Astrocyte (in vitro differentiated cells and primary cell): ENCODE measurements around the gene SPSB1. TPM values are rescaled to one million over a fixed set of nuclear protein-coding genes. Genes with fewer than 3 reads are reported as not detected.

Experiments
- DNase-seq: peaks from one replicate; pipeline ENCODE4 v3.0.0-alpha.2; 2010; ENCODE audit warnings: low read depth
- FAIRE-seq: peaks from 2 replicates; lab custom pipeline; 2011; peaks lifted over from hg19 to GRCh38; lab: Jason Lieb, UNC
- H2AFZ ChIP-seq: 2 replicates; pipeline ENCODE4 v1.6.0; 2012; ENCODE audit warnings: low read depth, low read length, inconsistent platforms
- H3K27ac ChIP-seq: 2 replicates; pipeline ENCODE4 v1.5.1; 2011; ENCODE audit warnings: low read depth, low read length, inconsistent platforms
- H3K27me3 ChIP-seq: 2 replicates; pipeline ENCODE4 v1.6.0; 2011; ENCODE audit warnings: low read length, inconsistent platforms; ENCODE audit not compliant: insufficient read depth
- H3K36me3 ChIP-seq: 2 replicates; pipeline ENCODE4 v1.5.1; 2011; ENCODE audit warnings: low read length, inconsistent platforms; ENCODE audit not compliant: insufficient read depth
- H3K4me1 ChIP-seq: 2 replicates; pipeline ENCODE4 v1.5.1; 2011; ENCODE audit warnings: low read length, inconsistent platforms; ENCODE audit not compliant: insufficient read depth
- H3K4me2 ChIP-seq: 2 replicates; pipeline ENCODE4 v1.6.0; 2012; ENCODE audit warnings: low read length, inconsistent platforms
- H3K4me3 ChIP-seq: 2 replicates; pipeline ENCODE4 v1.5.1; 2011; ENCODE audit warnings: low read depth, mild to moderate bottlenecking, low read length, inconsistent platforms; ENCODE audit not compliant: insufficient read depth
- H3K79me2 ChIP-seq: 2 replicates; pipeline ENCODE4 v1.6.0; 2012; ENCODE audit warnings: mild to moderate bottlenecking, low read length, inconsistent platforms; ENCODE audit not compliant: insufficient read depth
- H3K9ac ChIP-seq: 2 replicates; pipeline ENCODE4 v1.6.0; 2012; ENCODE audit warnings: mild to moderate bottlenecking, low read length, inconsistent platforms
- H3K9me3 ChIP-seq: 2 replicates; pipeline ENCODE4 v1.5.1; 2012; ENCODE audit warnings: low read depth, mild to moderate bottlenecking, low read length, inconsistent platforms; ENCODE audit not compliant: insufficient read depth
- H4K20me1 ChIP-seq: 2 replicates; pipeline ENCODE4 v1.6.0; 2012; ENCODE audit warnings: low read length, inconsistent platforms; ENCODE audit not compliant: insufficient read depth
- H3K27ac Mint-ChIP-seq: one replicate; pipeline ENCODE4 v1.8.0; 2021; ENCODE audit warnings: mild to moderate bottlenecking, mixed read lengths; ENCODE audit not compliant: unreplicated experiment
- H3K27me3 Mint-ChIP-seq: one replicate; pipeline ENCODE4 v1.8.0; 2021; ENCODE audit warnings: low read depth, mixed read lengths; ENCODE audit not compliant: unreplicated experiment
- H3K36me3 Mint-ChIP-seq: one replicate; pipeline ENCODE4 v1.8.0; 2021; ENCODE audit warnings: low read depth, mixed read lengths; ENCODE audit not compliant: unreplicated experiment
- H3K4me1 Mint-ChIP-seq: one replicate; pipeline ENCODE4 v1.8.0; 2021; ENCODE audit warnings: low read depth, mixed read lengths; ENCODE audit not compliant: unreplicated experiment
- H3K4me3 Mint-ChIP-seq: one replicate; pipeline ENCODE4 v1.8.0; 2021; ENCODE audit warnings: mild to moderate bottlenecking, moderate library complexity, mixed read lengths; ENCODE audit not compliant: unreplicated experiment
- H3K9me3 Mint-ChIP-seq: one replicate; pipeline ENCODE4 v1.8.0; 2021; ENCODE audit warnings: mild to moderate bottlenecking, mixed read lengths; ENCODE audit not compliant: unreplicated experiment
- EZH2 ChIP-seq: IDR thresholded peaks from 2 replicates; pipeline ENCODE4 v1.6.1; 2012; ENCODE audit warnings: mild to moderate bottlenecking, low read length, inconsistent platforms; ENCODE audit not compliant: insufficient read depth
- total RNA-seq: library from RNA; stranded (reverse); gene quantifications from 2 replicates; pipeline ENCODE4 v1.2.1, GENCODE V29; 2021
- TF ChIP-seq, protein P1 (sequence below): IDR thresholded peaks from 2 replicates; pipeline ENCODE4 v1.5.1; 2011; ENCODE audit warnings: low read depth, mild to moderate bottlenecking, inconsistent platforms, low read length, moderate library complexity; ENCODE audit not compliant: insufficient read depth

Gene SPSB1
- total RNA-seq, 1 donor from 2014 or later, result 53.5 TPM

DNA sequence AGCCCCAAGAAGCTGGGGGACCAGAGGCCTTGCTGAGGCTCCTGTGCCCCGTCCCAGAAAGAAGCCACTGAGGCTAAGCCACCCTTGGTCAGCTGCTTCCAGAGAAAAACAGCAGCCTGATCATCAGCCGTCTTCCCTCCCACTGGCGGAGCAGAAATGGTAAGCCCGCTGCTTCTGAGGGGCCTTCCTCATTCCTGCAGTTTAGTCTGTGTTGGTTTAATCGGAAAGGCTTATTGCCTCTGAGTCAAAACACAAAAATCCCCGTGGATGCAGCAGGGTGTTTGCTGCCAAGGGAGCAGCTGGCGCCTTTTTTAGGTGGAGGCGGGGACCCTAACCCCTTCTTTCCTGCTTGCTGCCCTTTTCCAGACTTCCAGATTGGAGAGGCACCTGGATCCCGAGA, 33.9 kb downstream of the SPSB1 start:
- TF ChIP-seq EZH2, result no peak
- TF ChIP-seq, protein P1, sequence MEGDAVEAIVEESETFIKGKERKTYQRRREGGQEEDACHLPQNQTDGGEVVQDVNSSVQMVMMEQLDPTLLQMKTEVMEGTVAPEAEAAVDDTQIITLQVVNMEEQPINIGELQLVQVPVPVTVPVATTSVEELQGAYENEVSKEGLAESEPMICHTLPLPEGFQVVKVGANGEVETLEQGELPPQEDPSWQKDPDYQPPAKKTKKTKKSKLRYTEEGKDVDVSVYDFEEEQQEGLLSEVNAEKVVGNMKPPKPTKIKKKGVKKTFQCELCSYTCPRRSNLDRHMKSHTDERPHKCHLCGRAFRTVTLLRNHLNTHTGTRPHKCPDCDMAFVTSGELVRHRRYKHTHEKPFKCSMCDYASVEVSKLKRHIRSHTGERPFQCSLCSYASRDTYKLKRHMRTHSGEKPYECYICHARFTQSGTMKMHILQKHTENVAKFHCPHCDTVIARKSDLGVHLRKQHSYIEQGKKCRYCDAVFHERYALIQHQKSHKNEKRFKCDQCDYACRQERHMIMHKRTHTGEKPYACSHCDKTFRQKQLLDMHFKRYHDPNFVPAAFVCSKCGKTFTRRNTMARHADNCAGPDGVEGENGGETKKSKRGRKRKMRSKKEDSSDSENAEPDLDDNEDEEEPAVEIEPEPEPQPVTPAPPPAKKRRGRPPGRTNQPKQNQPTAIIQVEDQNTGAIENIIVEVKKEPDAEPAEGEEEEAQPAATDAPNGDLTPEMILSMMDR, result no peak
- no peaks in the 10 kb centered on the region for H3K9me3 ChIP-seq
- peaks cover 19% of the 10 kb centered on the region for H3K36me3 Mint-ChIP-seq
- H3K4me2 ChIP-seq, result peak overlapping the region; percentile 57
- no peaks in the 10 kb centered on the region for H3K27me3 Mint-ChIP-seq
- no peak overlapping the region for H3K4me3 ChIP-seq
- H3K9me3 Mint-ChIP-seq, result no peaks in the 10 kb centered on the region
- no peaks in the 10 kb centered on the region for H3K27me3 ChIP-seq
- no peak overlapping the region for H2AFZ ChIP-seq
- peaks cover 34% of the 10 kb centered on the region for H3K4me1 Mint-ChIP-seq
- peaks cover 94% of the 10 kb centered on the region for H4K20me1 ChIP-seq
- no peak overlapping the region for H3K27ac Mint-ChIP-seq
- peak overlapping the region; percentile 36 for H3K27ac ChIP-seq
- no peak overlapping the region for H3K4me3 Mint-ChIP-seq
- peak overlapping the region; percentile 53 for H3K9ac ChIP-seq
- H3K36me3 ChIP-seq, result no peaks in the 10 kb centered on the region
- H3K4me1 ChIP-seq, result peaks cover 31% of the 10 kb centered on the region
- peak; percentile 84 for DNase-seq
- H3K79me2 ChIP-seq, result peaks cover 98% of the 10 kb centered on the region
- FAIRE-seq, result peak; percentile 20

GRCh38 chr1:9328201-9328600, 35.5 kb downstream of the SPSB1 start:
- H3K4me3 ChIP-seq, result no peak overlapping the region
- no peaks in the 10 kb centered on the region for H3K36me3 ChIP-seq
- no peaks in the 10 kb centered on the region for H3K27me3 ChIP-seq
- no peak overlapping the region for H2AFZ ChIP-seq
- DNase-seq, result no peak
- H3K9me3 Mint-ChIP-seq, result no peaks in the 10 kb centered on the region
- no peak for FAIRE-seq
- H3K4me1 Mint-ChIP-seq, result peaks cover 32% of the 10 kb centered on the region
- H3K4me2 ChIP-seq, result no peak overlapping the region
- H3K79me2 ChIP-seq, result peaks cover 98% of the 10 kb centered on the region
- no peaks in the 10 kb centered on the region for H3K9me3 ChIP-seq
- no peaks in the 10 kb centered on the region for H3K27me3 Mint-ChIP-seq
- H3K27ac Mint-ChIP-seq, result no peak overlapping the region
- H4K20me1 ChIP-seq, result peaks cover 96% of the 10 kb centered on the region
- H3K4me3 Mint-ChIP-seq, result no peak overlapping the region
- peaks cover 25% of the 10 kb centered on the region for H3K4me1 ChIP-seq
- H3K9ac ChIP-seq, result no peak overlapping the region
- H3K27ac ChIP-seq, result no peak overlapping the region
- H3K36me3 Mint-ChIP-seq, result peaks cover 15% of the 10 kb centered on the region
- TF ChIP-seq, protein P1, result no peak
- no peak for TF ChIP-seq EZH2

DNA sequence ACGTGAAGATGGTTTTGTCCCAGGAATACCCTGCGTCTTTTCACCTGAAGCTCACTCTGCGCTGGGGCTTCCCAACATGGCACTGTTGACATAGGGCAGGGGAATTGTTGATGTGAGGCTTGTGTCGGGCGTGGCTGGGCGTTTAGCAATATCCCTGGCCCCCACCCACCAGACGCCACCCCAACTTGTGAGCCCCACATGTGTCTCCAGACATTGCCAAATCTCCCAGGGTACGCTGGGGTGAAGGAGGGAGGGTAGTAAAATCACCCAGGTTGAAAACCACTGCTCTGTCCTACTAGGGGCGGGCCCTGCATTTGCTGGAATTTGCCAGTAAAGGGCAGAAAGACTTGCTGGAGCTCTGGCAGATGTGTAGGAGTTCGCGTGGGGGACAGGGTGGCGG, 36.0 kb downstream of the SPSB1 start:
- H3K27me3 ChIP-seq, result no peaks in the 10 kb centered on the region
- no peak overlapping the region for H3K9ac ChIP-seq
- H3K4me3 ChIP-seq, result no peak overlapping the region
- H3K27ac ChIP-seq, result no peak overlapping the region
- H3K4me1 Mint-ChIP-seq, result peaks cover 30% of the 10 kb centered on the region
- no peaks in the 10 kb centered on the region for H3K36me3 ChIP-seq
- H3K79me2 ChIP-seq, result peaks cover 98% of the 10 kb centered on the region
- no peaks in the 10 kb centered on the region for H3K27me3 Mint-ChIP-seq
- no peak for DNase-seq
- H4K20me1 ChIP-seq, result peaks cover 94% of the 10 kb centered on the region
- no peaks in the 10 kb centered on the region for H3K9me3 Mint-ChIP-seq
- no peaks in the 10 kb centered on the region for H3K9me3 ChIP-seq
- no peak overlapping the region for H2AFZ ChIP-seq
- TF ChIP-seq, protein P1, result no peak
- TF ChIP-seq EZH2, result no peak
- no peak overlapping the region for H3K27ac Mint-ChIP-seq
- FAIRE-seq, result no peak
- no peak overlapping the region for H3K4me2 ChIP-seq
- H3K4me3 Mint-ChIP-seq, result no peak overlapping the region
- peaks cover 25% of the 10 kb centered on the region for H3K4me1 ChIP-seq
- H3K36me3 Mint-ChIP-seq, result peaks cover 14% of the 10 kb centered on the region
